Stimulated activated CD8-positive, alpha-beta memory T cell treated with anti-CD3 and anti-CD28 coated beads, Interleukin-7, amount 100 ng/mL, for 1 hour (primary cell): Measurements from ENCODE around the gene KLF8.

Experiments used
- DNase-seq, 2 donors: peaks; one replicate each; pipeline ENCODE4 v3.0.0-alpha.2; 2020; ENCODE audit warnings: low read depth in 2 of 2

Gene KLF8

DNA sequence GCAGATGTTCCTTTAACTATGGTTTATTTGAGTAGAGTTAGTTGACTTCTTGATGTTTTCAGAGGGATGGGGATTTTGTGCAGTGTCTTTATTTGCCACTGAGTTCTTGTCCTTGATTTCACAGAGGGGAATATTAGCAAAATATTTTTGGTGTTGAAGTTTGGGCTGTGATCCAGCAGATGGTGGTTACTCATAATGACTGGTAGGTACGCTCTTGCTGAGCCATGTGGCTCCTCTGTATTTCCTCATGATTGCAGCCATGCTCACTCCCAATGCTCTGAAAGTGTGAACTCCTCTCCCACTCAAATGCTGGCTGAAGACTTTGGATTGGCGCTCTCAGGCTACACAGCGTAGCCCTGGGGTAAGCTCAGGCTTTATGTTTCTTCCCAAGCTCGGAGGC lies 77.7 kb downstream of the KLF8 start:
- no peak for DNase-seq

DNA sequence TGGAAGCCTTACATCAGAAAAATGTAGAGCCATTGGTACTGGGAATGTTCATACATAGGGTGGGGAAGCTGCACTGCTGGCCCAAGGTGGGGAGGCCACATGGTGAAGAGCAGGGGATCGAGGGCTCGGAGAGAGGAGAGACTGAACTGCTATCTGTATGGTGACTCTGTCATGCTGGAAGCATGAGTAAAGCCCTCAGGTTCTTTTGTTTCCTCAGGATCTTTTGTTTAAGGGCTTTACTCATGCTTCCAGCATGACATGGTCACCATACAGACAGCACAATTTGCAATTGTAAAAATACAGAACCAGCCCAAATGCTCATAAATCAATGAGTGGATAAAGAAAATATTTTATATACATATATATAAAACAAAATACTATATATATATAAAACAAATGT lies 78.4 kb downstream of the KLF8 start:
- no peak for DNase-seq

DNA sequence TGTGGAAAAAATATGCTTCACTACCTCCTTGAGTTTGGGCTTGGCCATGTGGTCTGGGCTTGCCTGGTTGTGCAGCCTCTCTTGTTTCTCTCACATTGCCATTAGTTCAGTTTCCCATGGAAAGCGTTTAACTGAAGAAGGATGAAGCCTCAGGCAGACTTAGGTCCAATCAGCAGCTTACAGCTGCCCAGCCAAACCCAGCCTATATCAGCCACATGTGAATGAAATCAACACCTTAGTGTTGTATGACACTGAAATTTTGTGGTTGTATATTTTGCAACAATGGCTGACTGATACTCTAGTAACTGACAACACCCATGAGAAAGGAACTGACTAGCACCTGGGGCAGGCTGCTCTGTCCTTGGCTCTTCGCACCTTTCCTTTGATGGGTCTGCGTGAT lies 81.2 kb downstream of the KLF8 start:
- no peak for DNase-seq

DNA sequence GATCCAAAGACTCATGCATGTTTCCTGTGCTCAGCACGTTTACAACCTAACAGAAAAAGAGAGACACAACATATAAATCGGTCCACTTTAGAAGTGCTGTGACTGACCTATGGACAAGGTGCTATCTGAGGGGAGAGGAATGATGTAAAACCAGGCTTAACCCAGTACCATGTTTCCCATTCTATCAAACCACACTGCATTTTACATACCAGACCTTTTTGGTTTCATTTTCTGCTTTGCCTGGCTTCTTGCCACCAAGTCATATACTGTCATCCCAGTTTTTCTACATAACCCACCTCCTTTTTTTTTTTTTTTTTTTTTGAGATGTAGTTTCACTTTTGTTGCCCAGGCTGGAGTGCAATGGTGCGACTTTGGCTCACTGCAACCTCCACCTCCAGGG lies 82.2 kb downstream of the KLF8 start:
- DNase-seq = no peak

DNA sequence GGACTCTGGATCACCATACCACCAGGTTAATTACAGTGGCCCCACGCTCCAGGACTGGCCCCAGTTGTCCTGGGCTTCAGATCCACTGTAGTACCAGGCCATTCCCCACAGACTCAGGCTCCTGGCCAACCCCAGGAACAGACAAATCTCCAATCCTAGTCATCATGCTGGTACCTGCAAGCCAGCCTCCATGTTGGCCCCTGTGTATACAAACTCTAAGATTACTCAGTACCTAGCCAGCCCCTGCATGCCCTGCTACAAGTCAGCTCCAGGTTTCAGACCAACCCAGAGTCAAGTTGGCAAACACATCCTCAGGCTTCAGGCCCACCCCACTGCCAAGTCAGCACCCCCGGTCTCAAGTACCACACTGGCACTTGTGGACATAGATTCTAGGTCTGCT lies 85.9 kb downstream of the KLF8 start:
- DNase-seq = no peak

DNA sequence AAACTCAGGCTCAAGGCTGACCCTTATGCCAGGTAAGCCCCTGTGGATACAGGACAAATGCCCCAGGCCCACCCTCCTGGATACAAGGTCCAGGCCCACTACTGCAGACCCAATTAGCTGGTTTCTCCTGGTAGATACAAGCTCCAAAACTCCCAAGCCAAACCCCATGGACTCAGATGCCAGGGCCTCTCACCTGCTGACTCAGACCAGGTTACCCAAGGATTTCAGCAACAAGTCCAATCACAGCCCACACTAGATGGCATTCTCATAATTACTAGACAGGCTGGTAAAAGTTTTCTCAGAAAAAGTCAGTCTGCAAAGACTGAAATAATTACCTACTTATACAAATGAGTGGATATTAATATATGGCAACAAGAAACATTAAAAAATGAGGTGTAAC lies 87.0 kb downstream of the KLF8 start:
- DNase-seq = no peak
